ENCODE results near the gene TBPL2. TPM values are rescaled to one million over a fixed set of nuclear protein-coding genes. Genes with fewer than 3 reads are reported as not detected.

TBPL2 gene
- total and polyA plus RNA-seq, 2 of the 13 experiments (the other 11 are each of a cell fraction or from before 2014, with no cell fraction given), result not detected

DNA sequence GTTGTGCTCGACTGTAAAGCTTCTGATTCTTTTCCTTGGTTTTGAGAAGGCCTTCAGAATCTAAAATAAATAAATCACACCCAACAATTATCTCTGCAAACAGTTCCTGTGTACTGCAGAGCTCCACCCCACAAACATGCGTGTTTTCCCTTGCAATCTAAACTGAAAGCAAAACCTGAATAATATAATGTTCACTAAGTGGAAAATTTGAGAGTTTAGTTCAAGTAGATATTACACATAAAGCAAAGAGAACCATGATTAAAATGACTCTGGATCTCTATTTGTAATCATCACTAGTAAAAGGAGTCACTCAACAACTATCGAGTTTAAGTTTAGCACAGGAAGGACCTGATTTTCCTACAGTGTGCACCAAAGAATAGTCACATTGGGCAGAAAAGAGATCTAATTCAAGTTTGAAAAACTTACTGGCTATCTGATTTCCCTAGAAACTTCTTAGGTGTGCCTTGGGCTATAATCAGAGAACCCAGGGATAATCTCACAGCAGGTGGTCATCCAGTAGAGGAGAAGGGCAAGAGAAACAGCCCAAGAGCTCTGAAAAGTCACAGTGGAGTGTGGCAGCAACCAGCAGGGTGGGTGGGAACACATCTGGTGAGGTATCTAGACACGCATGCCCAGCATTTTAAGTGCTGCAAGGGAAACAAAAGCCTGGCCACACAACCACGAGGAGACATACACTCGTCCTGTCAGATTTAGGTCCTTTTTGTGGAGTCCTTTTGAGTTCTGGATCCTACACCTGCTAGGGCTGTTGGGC is 54.2 kb downstream of the TBPL2 start:
- FAIRE-seq (no peak), ATAC-seq (no peak), DNase-seq (ENCODE audit: low spot score) (no peak)
- 98% methylated on average over 6 of the region's 6 CpGs for WGBS (ENCODE audit: low lambda C conversion rate)
- H3K9me3 ChIP-seq (ENCODE audit: low read length), result no peaks in the 10 kb centered on the region
- H3K4me2 ChIP-seq (ENCODE audit: low read depth, low read length), result no peak overlapping the region
- intact Hi-C loops (cut with micrococcal nuclease; ENCODE audit: unreplicated experiment) (no loop called here), in situ Hi-C loops (cut with HindIII; ENCODE audit: extremely low pct_ligation_motif_present, low pct_unique_long_range_greater_than_20kb) (no loop called here)
- no peak overlapping the region for H3K4me3 ChIP-seq (replicated peaks in 1 of 3; ENCODE audit: insufficient read depth in 1 of 3, low read depth in 2 of 3, low read length in 3 of 3)
- H3K79me2 ChIP-seq (ENCODE audit: insufficient read depth, low read length), result no peaks in the 10 kb centered on the region
- CTCF ChIA-PET (ENCODE audit: low intra/inter-chr PET ratio, low total read pairs), result no interaction called here
- H2AFZ ChIP-seq (ENCODE audit: low read length), result no peak overlapping the region
- BruUV-seq (replicated peaks), result no TSS peak
- H3K27ac ChIP-seq (ENCODE audit: extremely low read length, insufficient read depth, low read length), result no peak overlapping the region
- no peak overlapping the region for H3K9ac ChIP-seq (ENCODE audit: insufficient read depth, low read depth, low read length)
- no peaks in the 10 kb centered on the region for H4K20me1 ChIP-seq (ENCODE audit: insufficient read depth, low read length)
- TF ChIP-seq FOXK2 (IDR thresholded peaks at IDR 0.05), result no peak
- TF ChIP-seq ZNF615 (CRISPR knock-in tag; IDR thresholded peaks at IDR 0.05; ENCODE audit: borderline replicate concordance), result no peak
- no peak for TF ChIP-seq REPIN1 (CRISPR knock-in tag; IDR thresholded peaks at IDR 0.05; ENCODE audit: borderline replicate concordance, low read depth)
- TF ChIP-seq ZNF766 (CRISPR knock-in tag; IDR thresholded peaks at IDR 0.05; ENCODE audit: borderline replicate concordance), result no peak
- TF ChIP-seq EED (CRISPR knock-in tag; IDR thresholded peaks at IDR 0.05), result no peak
- no peaks in the 10 kb centered on the region for H3K27me3 ChIP-seq (ENCODE audit: control insufficient read depth in 1 of 2, insufficient read depth in 2 of 2, low read length in 2 of 2)
- peaks cover 8% of the 10 kb centered on the region for H3K4me1 ChIP-seq (ENCODE audit: insufficient read depth, low read length)
- POLR2A ChIA-PET, result no interaction called here
- peaks cover 13 to 51% of the 10 kb centered on the region in 2 experiments for H3K36me3 ChIP-seq (replicated peaks in 1 of 2; ENCODE audit: control insufficient read depth in 1 of 2, insufficient read depth in 2 of 2, low read length in 2 of 2)

DNA sequence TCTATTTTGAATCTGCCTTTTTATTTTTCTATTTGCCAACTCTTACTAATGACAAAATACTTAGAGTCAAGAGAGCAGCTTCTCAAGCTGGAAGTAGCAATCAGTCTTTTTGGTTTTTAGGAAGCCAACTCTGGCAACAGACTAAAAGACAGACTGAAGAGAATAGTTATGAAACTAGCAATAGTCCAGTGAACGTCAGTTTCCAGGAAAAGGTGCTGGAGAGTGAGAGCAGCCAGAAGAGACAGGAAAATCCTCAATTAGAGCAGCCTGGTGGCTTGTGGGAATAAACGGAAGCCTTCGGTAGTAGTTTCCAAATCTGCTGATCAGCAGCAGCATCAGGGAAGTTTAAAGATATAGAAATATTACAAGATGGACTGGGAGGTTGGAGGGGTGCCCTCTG is 55.9 kb downstream of the TBPL2 start:
- WGBS (ENCODE audit: low lambda C conversion rate), result 100% methylated on average over 3 of the region's 3 CpGs
- peaks cover 16 to 54% of the 10 kb centered on the region in 2 experiments for H3K36me3 ChIP-seq (replicated peaks in 1 of 2; ENCODE audit: control insufficient read depth in 1 of 2, insufficient read depth in 2 of 2, low read length in 2 of 2)
- ChIA-PET CTCF (ENCODE audit: low intra/inter-chr PET ratio, low total read pairs) (no interaction called here), POLR2A (no interaction called here)
- H3K27me3 ChIP-seq (ENCODE audit: control insufficient read depth in 1 of 2, insufficient read depth in 2 of 2, low read length in 2 of 2), result no peaks in the 10 kb centered on the region
- no peak overlapping the region for H3K27ac ChIP-seq (ENCODE audit: extremely low read length, insufficient read depth, low read length)
- H3K9ac ChIP-seq (ENCODE audit: insufficient read depth, low read depth, low read length), result no peak overlapping the region
- in situ Hi-C loops (cut with HindIII; ENCODE audit: extremely low pct_ligation_motif_present, low pct_unique_long_range_greater_than_20kb), result no loop called here
- FAIRE-seq (no peak), ATAC-seq (no peak), DNase-seq (ENCODE audit: low spot score) (no peak)
- BruUV-seq (replicated peaks), result no TSS peak
- H3K4me2 ChIP-seq (ENCODE audit: low read depth, low read length), result no peak overlapping the region
- H3K4me3 ChIP-seq (replicated peaks in 1 of 3; ENCODE audit: insufficient read depth in 1 of 3, low read depth in 2 of 3, low read length in 3 of 3), result no peak overlapping the region
- no peaks in the 10 kb centered on the region for H3K9me3 ChIP-seq (ENCODE audit: low read length)
- no peaks in the 10 kb centered on the region for H4K20me1 ChIP-seq (ENCODE audit: insufficient read depth, low read length)
- H3K4me1 ChIP-seq (ENCODE audit: insufficient read depth, low read length), result peaks cover 14% of the 10 kb centered on the region
- intact Hi-C loops (cut with micrococcal nuclease; ENCODE audit: unreplicated experiment), result no loop called here
- no peak overlapping the region for H2AFZ ChIP-seq (ENCODE audit: low read length)
- no peaks in the 10 kb centered on the region for H3K79me2 ChIP-seq (ENCODE audit: insufficient read depth, low read length)
- no peak for TF ChIP-seq TBL1XR1 (IDR thresholded peaks at IDR 0.05; ENCODE audit: borderline replicate concordance, low read length, partially characterized antibody)
- TF ChIP-seq KDM4B (CRISPR knock-in tag; IDR thresholded peaks at IDR 0.05), result no peak
- TF ChIP-seq, protein P1, sequence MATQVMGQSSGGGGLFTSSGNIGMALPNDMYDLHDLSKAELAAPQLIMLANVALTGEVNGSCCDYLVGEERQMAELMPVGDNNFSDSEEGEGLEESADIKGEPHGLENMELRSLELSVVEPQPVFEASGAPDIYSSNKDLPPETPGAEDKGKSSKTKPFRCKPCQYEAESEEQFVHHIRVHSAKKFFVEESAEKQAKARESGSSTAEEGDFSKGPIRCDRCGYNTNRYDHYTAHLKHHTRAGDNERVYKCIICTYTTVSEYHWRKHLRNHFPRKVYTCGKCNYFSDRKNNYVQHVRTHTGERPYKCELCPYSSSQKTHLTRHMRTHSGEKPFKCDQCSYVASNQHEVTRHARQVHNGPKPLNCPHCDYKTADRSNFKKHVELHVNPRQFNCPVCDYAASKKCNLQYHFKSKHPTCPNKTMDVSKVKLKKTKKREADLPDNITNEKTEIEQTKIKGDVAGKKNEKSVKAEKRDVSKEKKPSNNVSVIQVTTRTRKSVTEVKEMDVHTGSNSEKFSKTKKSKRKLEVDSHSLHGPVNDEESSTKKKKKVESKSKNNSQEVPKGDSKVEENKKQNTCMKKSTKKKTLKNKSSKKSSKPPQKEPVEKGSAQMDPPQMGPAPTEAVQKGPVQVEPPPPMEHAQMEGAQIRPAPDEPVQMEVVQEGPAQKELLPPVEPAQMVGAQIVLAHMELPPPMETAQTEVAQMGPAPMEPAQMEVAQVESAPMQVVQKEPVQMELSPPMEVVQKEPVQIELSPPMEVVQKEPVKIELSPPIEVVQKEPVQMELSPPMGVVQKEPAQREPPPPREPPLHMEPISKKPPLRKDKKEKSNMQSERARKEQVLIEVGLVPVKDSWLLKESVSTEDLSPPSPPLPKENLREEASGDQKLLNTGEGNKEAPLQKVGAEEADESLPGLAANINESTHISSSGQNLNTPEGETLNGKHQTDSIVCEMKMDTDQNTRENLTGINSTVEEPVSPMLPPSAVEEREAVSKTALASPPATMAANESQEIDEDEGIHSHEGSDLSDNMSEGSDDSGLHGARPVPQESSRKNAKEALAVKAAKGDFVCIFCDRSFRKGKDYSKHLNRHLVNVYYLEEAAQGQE (IDR thresholded peaks at IDR 0.05; ENCODE audit: borderline replicate concordance in 1 of 2, low read depth in 1 of 2, low read length in 2 of 2), result no peak
- TF ChIP-seq TARDBP (CRISPR knock-in tag; IDR thresholded peaks at IDR 0.05), result no peak
- no peak for TF ChIP-seq ZNF75D (CRISPR knock-in tag; IDR thresholded peaks at IDR 0.05; ENCODE audit: borderline replicate concordance)
- TF ChIP-seq, protein P2, sequence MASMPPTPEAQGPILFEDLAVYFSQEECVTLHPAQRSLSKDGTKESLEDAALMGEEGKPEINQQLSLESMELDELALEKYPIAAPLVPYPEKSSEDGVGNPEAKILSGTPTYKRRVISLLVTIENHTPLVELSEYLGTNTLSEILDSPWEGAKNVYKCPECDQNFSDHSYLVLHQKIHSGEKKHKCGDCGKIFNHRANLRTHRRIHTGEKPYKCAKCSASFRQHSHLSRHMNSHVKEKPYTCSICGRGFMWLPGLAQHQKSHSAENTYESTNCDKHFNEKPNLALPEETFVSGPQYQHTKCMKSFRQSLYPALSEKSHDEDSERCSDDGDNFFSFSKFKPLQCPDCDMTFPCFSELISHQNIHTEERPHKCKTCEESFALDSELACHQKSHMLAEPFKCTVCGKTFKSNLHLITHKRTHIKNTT (CRISPR knock-in tag; IDR thresholded peaks at IDR 0.05), result no peak
- TF ChIP-seq, protein P3, sequence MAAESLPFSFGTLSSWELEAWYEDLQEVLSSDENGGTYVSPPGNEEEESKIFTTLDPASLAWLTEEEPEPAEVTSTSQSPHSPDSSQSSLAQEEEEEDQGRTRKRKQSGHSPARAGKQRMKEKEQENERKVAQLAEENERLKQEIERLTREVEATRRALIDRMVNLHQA (CRISPR knock-in tag; IDR thresholded peaks at IDR 0.05), result no peak
- no peak for TF ChIP-seq ZBTB8A (CRISPR knock-in tag; IDR thresholded peaks at IDR 0.05; ENCODE audit: borderline replicate concordance, low read depth)

Measured in HepG2 (cell line).